ENCODE results near the gene DCTN2. TPM values are rescaled to one million over a fixed set of nuclear protein-coding genes. Genes with fewer than 3 reads are reported as not detected.

DCTN2 gene
- total RNA-seq, 4 donors from 2014 or later, result 164 to 199 (median 193) TPM

- TF ChIP-seq, protein P1, sequence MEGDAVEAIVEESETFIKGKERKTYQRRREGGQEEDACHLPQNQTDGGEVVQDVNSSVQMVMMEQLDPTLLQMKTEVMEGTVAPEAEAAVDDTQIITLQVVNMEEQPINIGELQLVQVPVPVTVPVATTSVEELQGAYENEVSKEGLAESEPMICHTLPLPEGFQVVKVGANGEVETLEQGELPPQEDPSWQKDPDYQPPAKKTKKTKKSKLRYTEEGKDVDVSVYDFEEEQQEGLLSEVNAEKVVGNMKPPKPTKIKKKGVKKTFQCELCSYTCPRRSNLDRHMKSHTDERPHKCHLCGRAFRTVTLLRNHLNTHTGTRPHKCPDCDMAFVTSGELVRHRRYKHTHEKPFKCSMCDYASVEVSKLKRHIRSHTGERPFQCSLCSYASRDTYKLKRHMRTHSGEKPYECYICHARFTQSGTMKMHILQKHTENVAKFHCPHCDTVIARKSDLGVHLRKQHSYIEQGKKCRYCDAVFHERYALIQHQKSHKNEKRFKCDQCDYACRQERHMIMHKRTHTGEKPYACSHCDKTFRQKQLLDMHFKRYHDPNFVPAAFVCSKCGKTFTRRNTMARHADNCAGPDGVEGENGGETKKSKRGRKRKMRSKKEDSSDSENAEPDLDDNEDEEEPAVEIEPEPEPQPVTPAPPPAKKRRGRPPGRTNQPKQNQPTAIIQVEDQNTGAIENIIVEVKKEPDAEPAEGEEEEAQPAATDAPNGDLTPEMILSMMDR (IDR thresholded peaks at IDR 0.05), result no peak
- TF ChIP-seq POLR2A (IDR thresholded peaks at IDR 0.05), result no peak
- 73 to 74% methylated on average over 13 to 15 of the region's 15 CpGs for WGBS, 2 donors
- H3K36me3 ChIP-seq, result no peaks in the 10 kb centered on the region
- H3K27ac ChIP-seq, result peak overlapping the region in 2 of 3 donors; percentile 68 to 82
- peaks cover 12 to 23% of the 10 kb centered on the region in 2 donors for H3K4me1 ChIP-seq
- DNase-seq, result no peak
- H3K27me3 ChIP-seq, result no peaks in the 10 kb centered on the region
- peak overlapping the region in 2 of 3 donors; percentile 59 to 66 for H3K4me3 ChIP-seq (replicated peaks in 1 of 3)
- intact Hi-C loops (cut with DNase I), result loop anchor here (2.0 kb wide), 1 partner anchor 57 kb away; the partner anchor contains the start of gene MARS1
- H3K9me3 ChIP-seq, result no peaks in the 10 kb centered on the region
These were observed 1.1 kb downstream of the DCTN2 start for GRCh38 chr12:57545809-57546437.

GRCh38 chr12:57543581-57543980, 3.4 kb downstream of the DCTN2 start:
- Histone ChIP-seq H3K9me3 (no peaks in the 10 kb centered on the region), H3K4me1 (peaks cover 9 to 15% of the 10 kb centered on the region in 2 donors), H3K27ac (no peak overlapping the region), H3K27me3 (no peaks in the 10 kb centered on the region), H3K4me3 (replicated peaks in 1 of 3) (no peak overlapping the region), H3K36me3 (peaks cover 2 to 3% of the 10 kb centered on the region in 2 donors)
- no peak for DNase-seq
- no peak for TF ChIP-seq POLR2A (IDR thresholded peaks at IDR 0.05)
- TF ChIP-seq, protein P1 (IDR thresholded peaks at IDR 0.05), result no peak
- WGBS, 2 donors, result 81 to 95% methylated on average over 2 of the region's 2 CpGs
- intact Hi-C loops (cut with DNase I), result no loop called here

- peaks cover 3 to 14% of the 10 kb centered on the region in 2 donors for H3K36me3 ChIP-seq
- WGBS, 2 donors, result 86 to 87% methylated on average over 2 of the region's 2 CpGs
- H3K9me3 ChIP-seq, result no peaks in the 10 kb centered on the region
- H3K27me3 ChIP-seq, result no peaks in the 10 kb centered on the region
- H3K4me1 ChIP-seq, result peaks cover 9 to 15% of the 10 kb centered on the region in 2 donors
- TF ChIP-seq, protein P1 (IDR thresholded peaks at IDR 0.05), result no peak
- TF ChIP-seq POLR2A (IDR thresholded peaks at IDR 0.05), result no peak
- intact Hi-C loops (cut with DNase I), result no loop called here
- H3K27ac ChIP-seq, result no peak overlapping the region
- no peak for DNase-seq
- H3K4me3 ChIP-seq (replicated peaks in 1 of 3), result no peak overlapping the region
These were observed 5.3 kb downstream of the DCTN2 start for GRCh38 chr12:57541717-57542116.

GRCh38 chr12:57541001-57541400, 6.0 kb downstream of the DCTN2 start:
- H3K27ac ChIP-seq, result no peak overlapping the region
- TF ChIP-seq, protein P1 (IDR thresholded peaks at IDR 0.05), result no peak
- TF ChIP-seq POLR2A (IDR thresholded peaks at IDR 0.05), result no peak
- DNase-seq, result no peak
- H3K9me3 ChIP-seq, result no peaks in the 10 kb centered on the region
- H3K36me3 ChIP-seq, result peaks cover 3 to 14% of the 10 kb centered on the region in 2 donors
- H3K4me1 ChIP-seq, result peaks cover 7 to 11% of the 10 kb centered on the region in 2 donors
- H3K4me3 ChIP-seq (replicated peaks in 1 of 3), result no peak overlapping the region
- WGBS, 2 donors, result 64 to 67% methylated on average over 2 of the region's 2 CpGs
- intact Hi-C loops (cut with DNase I), result no loop called here
- no peaks in the 10 kb centered on the region for H3K27me3 ChIP-seq

DNA sequence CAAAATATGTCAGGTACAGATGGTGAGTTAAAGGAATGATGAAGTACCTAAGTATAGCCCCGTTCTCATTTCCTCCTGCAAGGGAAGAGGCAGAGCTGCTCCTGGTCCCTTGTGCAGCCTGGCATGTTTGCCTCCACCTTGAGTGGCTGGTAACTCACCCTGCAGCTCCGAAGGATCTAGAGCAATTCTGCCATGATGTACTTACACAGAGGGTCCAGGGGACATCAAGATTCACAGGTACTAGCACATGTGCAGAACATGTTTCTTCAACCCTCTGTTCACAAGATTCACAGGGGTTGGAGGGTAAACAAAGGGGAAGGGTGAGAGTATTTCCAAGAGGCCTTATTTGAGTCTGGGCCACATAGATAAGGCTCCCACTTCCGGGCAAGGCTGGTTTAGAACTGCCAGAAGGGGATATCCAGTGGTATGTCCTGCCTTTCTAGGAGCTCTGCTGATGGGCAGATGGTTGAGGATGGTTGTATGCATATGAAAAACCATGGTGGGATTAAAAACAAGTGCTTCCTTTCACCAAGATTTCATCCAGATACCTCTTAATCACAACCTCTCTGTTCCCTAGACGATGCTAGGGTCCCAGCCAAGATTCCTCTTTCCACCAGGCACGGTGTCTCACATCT, 7.7 kb downstream of the DCTN2 start:
- Histone ChIP-seq H3K27ac (no peak overlapping the region), H3K9me3 (no peaks in the 10 kb centered on the region), H3K4me3 (replicated peaks in 1 of 3) (no peak overlapping the region), H3K4me1 (peaks cover 4% of the 10 kb centered on the region in 2 donors), H3K27me3 (no peaks in the 10 kb centered on the region), H3K36me3 (peaks cover 13 to 24% of the 10 kb centered on the region in 2 donors)
- no peak for DNase-seq
- WGBS, 2 donors, result 87 to 91% methylated on average over 5 of the region's 5 CpGs
- intact Hi-C loops (cut with DNase I), result no loop called here
- no peak for TF ChIP-seq POLR2A (IDR thresholded peaks at IDR 0.05)
- TF ChIP-seq, protein P1 (IDR thresholded peaks at IDR 0.05), result no peak

Measured in thyroid gland (tissue), 4 donors.